Effector CD4-positive, alpha-beta T cell (primary cell): ENCODE data around the gene NELL1.
"Not testable (repeated sequence)": the region's sequence is repeated elsewhere in the genome, so short reads cannot be mapped to it uniquely, and the experiment has no call there.

Source experiments
- DNase-seq: peaks from one replicate; pipeline ENCODE4 v3.0.0-alpha.2; 2020

The NELL1 gene

DNA sequence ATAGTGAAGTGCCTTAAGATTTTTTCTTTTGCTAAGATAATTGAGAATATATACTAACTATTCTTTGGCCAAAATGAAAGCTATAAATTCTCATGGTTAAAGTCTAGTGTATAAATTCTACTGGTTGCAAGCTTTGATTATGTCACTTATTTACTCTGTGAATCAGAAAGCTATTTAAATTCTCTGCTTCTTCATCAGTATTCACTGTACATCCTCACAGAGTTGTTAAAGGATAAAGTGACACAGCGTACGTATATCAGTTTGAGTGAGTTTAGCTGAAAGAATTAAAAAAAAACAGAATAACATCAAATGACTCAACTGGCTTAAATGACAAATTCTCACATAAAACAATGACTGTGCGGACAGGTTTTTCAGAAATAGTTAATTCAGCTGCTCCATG lies 453.1 kb downstream of the NELL1 start:
- no peak for DNase-seq

- no peak for DNase-seq
Observed at GRCh38 chr11:21132146-21132720, 462.8 kb downstream of the NELL1 start.

DNA sequence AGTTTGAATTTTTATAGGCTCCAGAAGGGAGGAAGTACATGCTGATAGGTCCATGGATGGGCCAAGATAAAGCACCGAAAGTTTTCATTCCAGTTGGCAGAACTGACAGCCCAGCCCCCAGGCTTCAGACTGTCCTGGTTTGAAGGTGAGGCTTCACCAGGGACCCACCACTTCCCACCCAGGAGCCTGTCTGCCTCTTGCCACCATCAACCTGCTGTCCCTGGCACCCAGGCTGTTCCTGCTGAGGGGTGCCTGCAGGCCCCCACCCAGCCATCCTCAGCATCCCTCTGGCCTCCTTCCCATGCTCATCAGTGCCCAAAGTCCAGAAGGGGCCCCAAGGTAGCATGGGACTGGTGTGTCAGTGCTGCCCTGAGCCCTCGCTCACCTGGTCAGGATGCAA lies 463.9 kb downstream of the NELL1 start:
- DNase-seq, result no peak

DNA sequence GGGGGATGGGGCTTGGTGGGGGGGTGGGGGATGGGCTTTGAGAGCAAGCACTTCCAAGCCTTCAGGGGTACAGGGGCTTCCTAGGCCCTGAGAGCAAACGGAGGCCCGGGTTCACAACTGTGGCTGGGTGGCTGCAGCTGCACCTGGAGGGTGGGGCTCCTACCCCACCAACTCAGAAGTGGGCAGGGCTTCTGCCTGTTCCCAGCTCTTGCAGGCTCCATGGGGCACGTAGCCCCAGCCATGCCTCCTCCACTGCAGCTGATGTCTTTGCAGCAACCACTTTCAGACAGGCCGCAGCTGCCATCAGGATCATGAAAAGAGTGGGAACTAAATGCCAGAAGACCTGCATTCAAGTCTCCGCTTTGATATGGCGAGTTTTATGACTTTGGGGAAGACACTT lies 464.3 kb downstream of the NELL1 start:
- no peak for DNase-seq

- no peak for DNase-seq
Observed at GRCh38 chr11:21137803-21138202, 468.4 kb downstream of the NELL1 start.

DNA sequence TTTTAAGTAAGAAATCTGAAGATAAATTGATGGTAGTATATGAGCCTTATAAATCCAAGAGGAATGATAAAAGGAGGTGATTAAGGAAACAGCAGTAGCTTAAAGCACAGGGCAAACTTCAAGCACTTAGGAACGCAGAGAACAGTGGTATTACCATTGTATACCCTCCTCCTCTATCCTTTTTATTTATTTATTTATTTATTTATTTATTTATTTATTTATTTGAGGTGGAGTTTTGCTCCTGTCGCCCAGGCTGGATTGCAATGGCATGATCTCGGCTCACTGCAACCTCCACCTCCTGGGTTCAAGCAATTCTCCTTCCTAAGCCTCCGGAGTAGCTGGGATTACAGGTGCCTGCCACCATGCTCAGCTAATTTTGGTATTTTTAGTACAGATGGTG lies 472.2 kb downstream of the NELL1 start:
- DNase-seq, result not testable (repeated sequence)

DNA sequence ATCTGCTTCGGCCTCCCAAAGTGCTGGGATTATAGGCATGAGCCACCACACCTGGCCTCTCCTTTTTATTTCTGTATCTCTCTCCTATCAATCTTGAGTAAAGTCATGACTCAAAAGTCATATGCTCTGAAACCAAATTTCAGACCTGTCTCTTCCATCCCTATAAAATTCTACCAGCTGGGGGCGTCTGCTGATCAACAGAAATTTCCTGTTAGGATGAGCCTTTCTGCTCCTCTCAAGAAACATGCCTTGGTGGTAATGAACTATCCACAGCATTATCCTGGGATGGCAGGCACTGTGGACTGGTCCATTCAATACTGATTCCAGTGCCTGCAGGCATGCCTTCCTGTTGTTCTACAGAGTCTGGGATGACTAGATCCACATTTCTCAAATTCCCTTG lies 472.6 kb downstream of the NELL1 start:
- DNase-seq, result no peak

DNA sequence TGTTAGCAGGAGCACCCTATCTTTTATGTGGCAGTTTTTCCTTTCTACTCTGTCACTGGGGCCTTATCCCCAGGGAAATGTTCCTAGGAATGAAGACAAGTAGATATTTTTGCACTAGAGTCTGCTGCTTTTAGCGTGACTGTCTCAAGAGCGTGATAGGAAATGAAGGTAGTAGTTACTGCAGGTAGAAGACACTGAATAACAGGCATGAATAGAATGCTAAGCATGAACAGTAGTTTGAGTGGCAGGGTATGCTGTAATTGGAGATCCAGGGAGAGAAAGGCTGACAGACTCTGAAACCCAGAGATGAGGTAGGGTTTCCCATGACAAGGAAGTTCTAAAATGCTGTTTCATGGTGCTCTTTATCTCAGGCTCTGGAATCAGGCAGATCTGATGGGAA lies 475.1 kb downstream of the NELL1 start:
- no peak for DNase-seq

DNA sequence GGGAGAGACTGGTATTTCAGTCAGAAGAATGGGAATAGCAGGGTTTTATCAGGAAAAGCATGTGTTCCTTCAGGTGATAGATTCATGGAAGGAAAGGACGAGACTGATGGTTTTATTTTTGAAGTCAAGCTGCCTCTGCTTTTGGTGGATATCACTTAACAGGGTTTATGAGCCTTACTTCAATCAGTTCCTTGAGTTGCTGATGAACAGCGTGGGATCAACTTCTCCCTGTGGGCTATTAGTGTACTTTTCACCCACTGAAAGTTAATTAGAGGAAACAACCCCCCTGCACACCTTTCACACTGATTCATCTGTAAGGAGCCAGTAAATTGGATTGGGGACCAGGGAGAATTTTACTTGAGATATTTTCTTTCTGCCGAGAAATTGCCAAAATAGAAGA lies 479.0 kb downstream of the NELL1 start:
- no peak for DNase-seq

- DNase-seq, result no peak
Observed at GRCh38 chr11:21160140-21160539, 490.8 kb downstream of the NELL1 start.

- DNase-seq, result no peak
Observed at GRCh38 chr11:21169639-21170038, 500.3 kb downstream of the NELL1 start.

DNA sequence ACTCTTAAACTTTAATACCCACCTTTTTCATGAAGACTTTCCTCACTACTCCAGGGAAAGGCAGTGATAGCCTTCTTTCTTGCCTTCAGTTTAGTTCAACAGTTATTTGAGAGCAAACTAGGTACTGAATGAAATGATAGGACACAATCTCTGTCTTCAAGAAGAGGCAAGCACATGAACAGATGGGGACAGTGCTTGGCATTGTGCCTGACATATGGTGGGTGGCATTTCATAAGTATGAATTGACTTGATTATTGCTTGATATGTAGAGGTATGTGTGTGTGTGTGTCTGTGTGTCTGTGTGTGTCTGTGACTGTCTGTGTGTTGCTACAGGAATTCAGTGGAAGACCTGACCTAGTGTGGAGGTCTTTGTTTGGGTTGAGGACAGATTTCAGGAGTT lies 504.1 kb downstream of the NELL1 start:
- no peak for DNase-seq

DNA sequence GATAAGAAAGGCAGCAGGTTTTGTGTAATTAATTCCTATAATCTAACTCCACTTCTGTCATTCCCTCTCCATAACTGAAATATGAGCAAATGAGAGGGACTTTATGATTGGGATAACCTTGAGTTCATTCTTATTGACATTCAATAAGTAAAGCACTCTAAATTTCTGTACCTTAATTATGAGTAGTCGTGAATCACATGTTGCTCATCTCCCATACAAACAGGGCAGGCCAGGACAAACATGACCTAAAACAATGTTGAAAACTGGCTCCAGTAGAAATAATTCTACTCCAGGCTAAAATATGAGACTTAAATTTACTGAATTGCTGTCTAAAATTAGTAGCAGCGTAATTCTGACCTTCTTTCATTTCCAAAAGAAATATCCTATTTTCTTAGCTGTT lies 505.4 kb downstream of the NELL1 start:
- DNase-seq, result no peak

DNA sequence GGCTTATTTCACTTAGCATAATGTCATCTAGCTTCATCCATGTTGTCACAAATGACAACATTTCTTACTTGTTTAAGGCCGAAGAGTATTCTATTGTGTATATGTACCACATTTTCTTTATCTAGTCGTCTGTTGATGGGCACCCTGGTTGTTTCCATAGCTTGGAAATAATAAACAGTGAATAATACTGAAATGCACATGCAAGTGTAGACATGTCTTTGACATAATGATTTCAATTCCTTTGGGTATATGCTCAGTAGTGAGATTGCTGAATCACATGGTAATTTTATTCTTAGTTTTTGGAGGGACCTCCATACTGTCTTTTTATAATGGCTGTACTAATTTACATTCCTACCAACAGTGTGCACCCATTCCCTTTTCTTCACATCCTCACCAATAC lies 508.0 kb downstream of the NELL1 start:
- no peak for DNase-seq

- DNase-seq, result no peak
Observed at GRCh38 chr11:21179770-21180169, 510.4 kb downstream of the NELL1 start.

DNA sequence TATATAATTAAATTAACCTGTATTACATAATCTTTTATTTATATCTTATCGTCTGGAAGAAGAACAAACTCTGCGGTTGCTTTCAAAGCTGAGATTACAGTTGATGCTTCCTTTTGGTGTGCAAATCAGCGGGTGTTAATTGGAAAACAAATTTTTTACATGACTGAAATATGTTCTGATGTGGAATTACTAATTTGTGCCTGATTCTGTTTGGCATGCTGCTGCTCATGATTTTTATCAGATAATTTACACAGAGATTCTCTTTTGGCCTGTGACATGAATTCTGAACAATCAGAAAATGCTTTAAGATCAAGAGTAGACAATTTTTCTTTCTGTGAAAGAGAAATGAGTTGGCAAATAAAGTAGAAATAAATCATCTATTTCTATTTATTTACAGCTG lies 510.8 kb downstream of the NELL1 start:
- no peak for DNase-seq

- no peak for DNase-seq
Observed at GRCh38 chr11:21185959-21186358, 516.6 kb downstream of the NELL1 start.

GRCh38 chr11:21190181-21190580 lies 520.8 kb downstream of the NELL1 start:
- DNase-seq, result no peak

- DNase-seq, result no peak
Observed at GRCh38 chr11:21195995-21196394, 526.6 kb downstream of the NELL1 start.

DNA sequence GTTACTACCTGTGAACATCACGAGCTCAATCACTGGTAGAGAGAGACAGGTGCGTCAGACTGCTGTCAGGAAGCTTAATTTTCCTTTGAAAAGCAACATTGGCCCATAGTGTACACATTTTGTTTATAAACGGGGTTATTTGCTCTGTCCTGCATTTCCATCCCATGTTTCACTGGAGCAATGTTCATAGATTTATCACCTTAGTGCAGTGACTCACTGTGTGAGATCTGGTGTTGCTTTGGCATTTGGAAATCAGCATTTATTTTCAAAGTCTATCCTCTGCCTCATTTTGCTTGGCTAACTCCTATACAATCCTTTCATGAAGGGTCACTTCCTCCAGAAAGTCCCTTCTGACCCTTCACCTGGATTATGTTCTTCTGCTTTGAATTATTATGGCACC lies 529.1 kb downstream of the NELL1 start:
- no peak for DNase-seq

DNA sequence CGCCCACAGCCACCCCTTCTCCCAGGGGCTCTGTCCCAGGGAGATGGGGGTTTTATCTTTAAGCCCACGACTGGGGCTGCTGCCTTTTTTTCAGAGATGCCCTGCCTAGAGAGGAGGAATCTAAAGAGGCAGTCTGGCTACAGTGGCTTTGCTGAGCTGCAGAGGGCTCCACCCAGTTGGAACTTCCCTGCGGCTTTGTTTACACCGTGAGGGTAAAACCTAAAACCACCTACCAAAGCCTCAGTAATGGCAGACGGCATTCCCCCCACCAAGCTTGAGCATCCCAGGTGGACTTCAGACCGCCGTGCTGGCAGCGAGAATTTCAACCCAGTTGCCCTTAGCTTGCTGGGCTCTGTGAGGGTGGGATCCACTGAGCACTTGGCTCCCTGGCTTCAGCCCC lies 535.8 kb downstream of the NELL1 start:
- DNase-seq, result no peak

DNA sequence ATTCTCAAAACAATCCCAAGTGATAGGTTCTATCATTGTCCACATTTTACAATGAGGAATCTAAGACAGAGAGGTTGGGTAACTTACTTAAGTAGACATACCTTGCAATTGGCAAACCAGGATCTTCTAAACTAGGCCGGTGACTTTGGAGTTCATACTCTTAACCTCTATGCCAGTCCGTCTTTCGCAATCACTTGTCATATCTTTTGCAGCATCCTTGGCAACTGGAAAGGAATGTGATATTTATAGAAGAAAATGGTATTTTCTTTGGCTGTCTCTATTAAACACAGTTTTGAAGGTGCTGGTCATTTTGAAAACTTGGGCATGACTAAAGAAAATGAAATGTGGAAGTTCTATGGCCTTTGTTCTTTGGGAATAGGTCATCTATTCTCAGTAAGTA lies 556.5 kb downstream of the NELL1 start:
- DNase-seq, result no peak

GRCh38 chr11:21229224-21229623 lies 559.8 kb downstream of the NELL1 start:
- DNase-seq, result no peak

- no peak for DNase-seq
Observed at GRCh38 chr11:21250196-21250595, 580.8 kb downstream of the NELL1 start.

DNA sequence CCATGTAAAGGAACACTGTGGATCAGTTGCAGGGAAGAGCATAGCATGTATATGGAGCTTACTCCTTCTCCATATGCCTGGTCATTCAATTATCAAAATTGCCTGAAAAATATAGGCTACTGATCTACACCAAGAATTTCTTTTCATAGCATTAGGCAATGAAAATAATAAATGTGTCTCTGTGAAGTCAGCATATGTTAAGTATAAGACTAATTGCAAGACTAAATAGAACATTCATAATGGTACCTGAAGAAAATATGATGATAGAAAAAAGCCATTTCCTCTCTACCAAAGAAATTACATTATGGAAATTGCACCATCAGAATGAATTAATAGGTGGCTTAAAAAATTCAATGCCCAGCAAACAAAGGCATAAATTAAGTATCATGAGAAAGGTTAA lies 584.7 kb downstream of the NELL1 start:
- DNase-seq, result no peak

DNA sequence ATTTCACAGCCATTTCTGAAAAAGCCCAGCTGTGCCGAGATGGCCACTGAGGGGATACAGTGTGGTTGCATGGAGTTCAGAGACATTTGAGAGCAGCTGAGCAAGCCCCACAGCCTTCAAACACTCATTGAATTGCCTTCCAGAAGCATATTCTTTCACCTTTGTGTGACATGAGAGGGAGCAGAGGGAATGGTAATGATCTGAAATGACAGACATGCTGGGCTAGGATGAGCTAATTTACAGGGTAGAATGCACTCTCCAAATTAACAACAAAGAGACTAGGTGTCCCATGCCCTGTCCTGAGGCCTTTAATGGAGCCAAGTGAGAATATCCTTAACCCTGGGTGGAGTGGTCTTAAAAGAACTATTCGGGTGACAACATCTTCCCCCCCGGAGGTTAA lies 585.4 kb downstream of the NELL1 start:
- no peak for DNase-seq
